PC-3 (cell line): Measurements from ENCODE around the gene ZNF878. TPM values are rescaled to one million over a fixed set of nuclear protein-coding genes. Genes with fewer than 3 reads are reported as not detected.
"Not testable (repeated sequence)": the region's sequence is repeated elsewhere in the genome, so short reads cannot be mapped to it uniquely, and the experiment has no call there.

Experiments
- ATAC-seq: fragments of 200-7000 bp; cut with Tn5 transposase; 2 replicates; pipeline ENCODE4 v1.9.1; 2020; ENCODE audit warnings: mild to moderate bottlenecking, moderate library complexity
- BruUV-seq: library from RNA; stranded (reverse); fragments of 400-500 nt; replicated peaks from 2 replicates; lab custom pipeline; 2021; lab: Mats Ljungman, UMichigan
- CTCF ChIA-PET: fragments of 300-600 bp; sonication (Branson Sonifier 250); formaldehyde crosslinking; loops from one replicate; lab custom pipeline; 2022; ENCODE audit warnings: antibody characterized with exemption; lab: Charles Lee
- POLR2A ChIA-PET: fragments of 300-600 bp; sonication (Branson Sonifier 250); formaldehyde crosslinking; loops from one replicate; lab custom pipeline; 2022; ENCODE audit warnings: antibody characterized with exemption; ENCODE audit not compliant: unreplicated experiment; lab: Charles Lee
- DNase-seq: peaks from one replicate; pipeline ENCODE4 v3.0.0-alpha.2; 2015
- H2AFZ ChIP-seq: fragments of 300-600 bp; sonication (generic); 2 replicates; pipeline ENCODE4 v1.6.0; 2016; ENCODE audit warnings: antibody characterized with exemption, low read length
- H3F3A ChIP-seq: fragments of 300-600 bp; sonication (generic); one replicate; pipeline ENCODE4 v1.6.0; 2017; ENCODE audit warnings: antibody characterized with exemption, low read length, control low read depth, mild to moderate bottlenecking; ENCODE audit not compliant: unreplicated experiment
- H3K27ac ChIP-seq: fragments of 300-600 bp; sonication (generic); 2 replicates; pipeline ENCODE4 v1.5.1; 2016; ENCODE audit warnings: mild to moderate bottlenecking, low read length
- H3K27me3 ChIP-seq: fragments of 300-600 bp; sonication (generic); 2 replicates; pipeline ENCODE4 v1.6.1; 2016; ENCODE audit warnings: low read length, mixed read lengths
- H3K36me3 ChIP-seq: fragments of 300-600 bp; sonication (generic); 2 replicates; pipeline ENCODE4 v1.6.1; 2016; ENCODE audit warnings: low read depth, mixed run types, low read length, mixed read lengths
- H3K4me1 ChIP-seq: fragments of 300-600 bp; sonication (generic); 2 replicates; pipeline ENCODE4 v1.5.1; 2016; ENCODE audit warnings: low read length; ENCODE audit not compliant: insufficient read depth
- H3K4me2 ChIP-seq: fragments of 300-600 bp; sonication (generic); 2 replicates; pipeline ENCODE4 v1.6.0; 2016; ENCODE audit warnings: low read length
- H3K4me3 ChIP-seq: fragments of 300-600 bp; sonication (generic); 2 replicates; pipeline ENCODE4 v1.5.1; 2016; ENCODE audit warnings: mild to moderate bottlenecking, low read length, mixed read lengths
- H3K79me2 ChIP-seq: fragments of 300-600 bp; sonication (generic); 2 replicates; pipeline ENCODE4 v1.6.1; 2017; ENCODE audit warnings: low read length, mixed read lengths
- H3K9ac ChIP-seq: fragments of 300-600 bp; sonication (generic); 2 replicates; pipeline ENCODE4 v1.6.0; 2016; ENCODE audit warnings: mild to moderate bottlenecking, low read length
- H3K9me2 ChIP-seq: fragments of 300-600 bp; sonication (generic); replicated peaks from 2 replicates; pipeline ENCODE4 v1.6.1; 2016; ENCODE audit warnings: mixed run types, low read length, mixed read lengths
- H3K9me3 ChIP-seq: fragments of 300-600 bp; sonication (generic); 2 replicates; pipeline ENCODE4 v1.6.1; 2016; ENCODE audit warnings: low read length, mixed read lengths
- H4K20me1 ChIP-seq: fragments of 300-600 bp; sonication (generic); 2 replicates; pipeline ENCODE4 v1.6.1; 2016; ENCODE audit warnings: low read length, mixed read lengths
- EZH2 ChIP-seq: fragments of 300-600 bp; sonication (generic); IDR thresholded peaks from one replicate; pipeline ENCODE4 v1.6.1; 2017; ENCODE audit warnings: antibody characterized with exemption, mild to moderate bottlenecking, low read length; ENCODE audit not compliant: unreplicated experiment
- EZH2phosphoT487 ChIP-seq: fragments of 300-600 bp; sonication (generic); IDR thresholded peaks from 2 replicates; pipeline ENCODE4 v1.6.1; 2018; ENCODE audit warnings: mild to moderate bottlenecking, antibody characterized with exemption, low read length, borderline replicate concordance
- intact Hi-C: fragments of 100-400 bp; cut with micrococcal nuclease; formaldehyde crosslinking; loops from 2 replicates; pipeline ENCODE4 v1.9.0; 2023
- total RNA-seq: library from RNA; depleted of rRNA; stranded (reverse); fragments of >200 nt; gene quantifications from 2 replicates; pipeline ENCODE4 v1.2.3, GENCODE V29; 2014
- TF ChIP-seq, protein P1 (sequence below): fragments of 300-600 bp; sonication (generic); conservative IDR thresholded peaks from 2 replicates; pipeline ENCODE4 v1.5.1; 2017; ENCODE audit warnings: antibody characterized with exemption, low read depth, mild to moderate bottlenecking, low read length

Gene ZNF878
- total RNA-seq, 1 experiment from 2014 or later = 1.9 TPM

DNA sequence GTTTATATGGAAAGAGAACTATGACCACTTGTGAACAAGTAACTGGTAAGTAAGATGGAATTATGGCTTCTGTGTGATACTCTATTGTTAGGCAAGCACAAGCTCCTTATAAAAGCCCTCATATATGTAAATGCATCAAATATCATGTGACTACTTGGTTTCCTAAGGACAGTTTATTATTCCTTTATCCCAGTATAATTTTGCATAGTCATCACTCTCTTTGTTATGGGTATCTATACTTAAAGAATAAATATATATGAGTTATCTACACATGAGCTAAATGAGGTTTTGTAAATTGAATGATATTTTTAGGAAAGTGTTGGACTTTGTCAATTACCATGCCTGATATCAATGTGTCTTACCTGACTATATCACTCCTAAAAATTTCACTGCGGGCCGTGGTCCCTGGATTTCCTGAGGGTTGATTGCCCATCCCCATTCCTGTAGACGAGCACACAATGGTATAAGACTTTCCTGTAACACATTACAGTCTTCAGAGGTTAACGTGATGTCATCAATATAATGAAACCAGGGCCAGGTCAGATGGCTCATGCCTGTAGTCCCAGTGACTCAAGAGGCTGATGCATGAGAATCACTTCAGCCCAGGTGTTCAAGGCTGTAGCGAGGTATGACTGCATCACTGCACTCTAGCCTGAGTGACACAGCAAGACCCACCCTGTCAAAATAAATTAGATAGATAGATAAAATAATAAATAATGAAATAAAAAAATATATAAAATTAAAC lies 32.5 kb upstream of the ZNF878 start:
- no TSS peak for BruUV-seq

DNA sequence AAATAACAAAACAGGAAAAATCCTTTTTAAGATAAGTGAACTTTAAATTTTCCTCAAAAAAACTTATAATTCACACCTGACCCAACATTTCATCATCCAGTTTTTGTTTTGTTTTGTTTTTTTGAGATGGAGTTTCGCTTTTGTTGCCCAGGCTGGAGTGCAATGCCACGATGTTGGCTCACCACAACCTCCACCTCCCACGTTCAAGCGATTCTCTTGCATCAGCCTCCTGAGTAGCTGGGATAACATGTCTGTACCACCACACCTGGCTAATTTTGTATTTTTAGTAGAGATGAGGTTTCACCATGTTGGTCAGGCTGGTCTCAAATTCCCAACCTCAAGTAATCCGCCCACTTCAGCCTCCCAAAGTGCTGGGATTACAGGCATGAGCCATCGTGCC lies 30.6 kb upstream of the ZNF878 start:
- DNase-seq, H2AFZ ChIP-seq, H3K79me2 ChIP-seq, BruUV-seq, H3K4me3 ChIP-seq, H3K27me3 ChIP-seq, H3K4me2 ChIP-seq, POLR2A ChIA-PET, intact Hi-C loops, H4K20me1 ChIP-seq, ATAC-seq, H3K9me2 ChIP-seq, H3F3A ChIP-seq, H3K4me1 ChIP-seq, H3K27ac ChIP-seq, CTCF ChIA-PET, H3K9ac ChIP-seq: not testable (repeated sequence)
- Histone ChIP-seq H3K9me3 (peaks cover 59% of the 10 kb centered on the region), H3K36me3 (peaks cover 25% of the 10 kb centered on the region)

More for the DNA sequence above, 32.5 kb upstream of the ZNF878 start:
- peaks cover 51% of the 10 kb centered on the region for H3K9me3 ChIP-seq
- TF ChIP-seq, protein P1, sequence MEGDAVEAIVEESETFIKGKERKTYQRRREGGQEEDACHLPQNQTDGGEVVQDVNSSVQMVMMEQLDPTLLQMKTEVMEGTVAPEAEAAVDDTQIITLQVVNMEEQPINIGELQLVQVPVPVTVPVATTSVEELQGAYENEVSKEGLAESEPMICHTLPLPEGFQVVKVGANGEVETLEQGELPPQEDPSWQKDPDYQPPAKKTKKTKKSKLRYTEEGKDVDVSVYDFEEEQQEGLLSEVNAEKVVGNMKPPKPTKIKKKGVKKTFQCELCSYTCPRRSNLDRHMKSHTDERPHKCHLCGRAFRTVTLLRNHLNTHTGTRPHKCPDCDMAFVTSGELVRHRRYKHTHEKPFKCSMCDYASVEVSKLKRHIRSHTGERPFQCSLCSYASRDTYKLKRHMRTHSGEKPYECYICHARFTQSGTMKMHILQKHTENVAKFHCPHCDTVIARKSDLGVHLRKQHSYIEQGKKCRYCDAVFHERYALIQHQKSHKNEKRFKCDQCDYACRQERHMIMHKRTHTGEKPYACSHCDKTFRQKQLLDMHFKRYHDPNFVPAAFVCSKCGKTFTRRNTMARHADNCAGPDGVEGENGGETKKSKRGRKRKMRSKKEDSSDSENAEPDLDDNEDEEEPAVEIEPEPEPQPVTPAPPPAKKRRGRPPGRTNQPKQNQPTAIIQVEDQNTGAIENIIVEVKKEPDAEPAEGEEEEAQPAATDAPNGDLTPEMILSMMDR = no peak
- TF ChIP-seq EZH2phosphoT487 (no peak), EZH2 (no peak)
- POLR2A ChIA-PET = no interaction called here
- ATAC-seq (no peak), DNase-seq (no peak)
- H3F3A ChIP-seq = no peaks in the 10 kb centered on the region
- CTCF ChIA-PET = interaction anchor here (0.7 kb wide), 1 partner anchor 25 kb away, joined by 4 read pairs; no protein-coding TSS in a partner anchor
- H3K4me1 ChIP-seq = no peaks in the 10 kb centered on the region
- no peaks in the 10 kb centered on the region for H3K79me2 ChIP-seq
- no peak overlapping the region for H3K4me2 ChIP-seq
- peaks cover 16% of the 10 kb centered on the region; the same call in 1 of the 2 replicates for H3K36me3 ChIP-seq
- no peak overlapping the region for H3K27ac ChIP-seq
- intact Hi-C loops = no loop called here
- H3K4me3 ChIP-seq = no peak overlapping the region
- no peaks in the 10 kb centered on the region for H3K27me3 ChIP-seq
- H2AFZ ChIP-seq = no peak overlapping the region
- H3K9me2 ChIP-seq = no peaks in the 10 kb centered on the region
- no peaks in the 10 kb centered on the region for H4K20me1 ChIP-seq
- H3K9ac ChIP-seq = no peak overlapping the region

DNA sequence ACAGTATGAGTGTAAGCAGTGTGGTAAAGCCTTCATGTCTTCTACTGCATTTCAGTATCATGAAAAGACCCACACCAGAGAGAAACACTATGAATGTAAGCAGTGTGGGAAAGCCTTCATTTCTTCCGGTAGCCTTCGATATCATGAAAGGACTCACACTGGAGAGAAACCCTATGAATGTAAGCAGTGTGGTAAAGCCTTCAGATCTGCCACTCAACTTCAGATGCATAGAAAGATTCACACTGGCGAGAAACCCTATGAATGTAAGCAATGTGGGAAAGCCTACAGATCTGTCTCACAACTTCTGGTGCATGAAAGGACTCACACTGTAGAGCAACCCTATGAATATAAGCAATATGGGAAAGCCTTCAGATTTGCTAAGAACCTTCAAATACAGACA lies 24.6 kb upstream of the ZNF878 start:
- no peak for DNase-seq
- H3K9ac ChIP-seq = no peak overlapping the region
- H3K4me3 ChIP-seq = peak overlapping the region; percentile 24; the same call in 1 of the 2 replicates
- no TSS peak for BruUV-seq
- no peaks in the 10 kb centered on the region for H3K4me1 ChIP-seq
- CTCF ChIA-PET = no interaction called here
- H3K27ac ChIP-seq = no peak overlapping the region
- peaks cover 76% of the 10 kb centered on the region for H3K9me3 ChIP-seq
- H3K27me3 ChIP-seq = no peaks in the 10 kb centered on the region
- no peaks in the 10 kb centered on the region for H3K79me2 ChIP-seq
- H2AFZ ChIP-seq = no peak overlapping the region
- TF ChIP-seq, protein P1 = no peak
- TF ChIP-seq EZH2phosphoT487 (no peak), EZH2 (no peak)
- ATAC-seq = no peak
- no peak overlapping the region for H3K4me2 ChIP-seq
- H3K9me2 ChIP-seq = no peaks in the 10 kb centered on the region
- POLR2A ChIA-PET = no interaction called here
- no peaks in the 10 kb centered on the region for H3F3A ChIP-seq
- peaks cover 65% of the 10 kb centered on the region for H3K36me3 ChIP-seq
- no peaks in the 10 kb centered on the region for H4K20me1 ChIP-seq
- intact Hi-C loops = no loop called here

DNA sequence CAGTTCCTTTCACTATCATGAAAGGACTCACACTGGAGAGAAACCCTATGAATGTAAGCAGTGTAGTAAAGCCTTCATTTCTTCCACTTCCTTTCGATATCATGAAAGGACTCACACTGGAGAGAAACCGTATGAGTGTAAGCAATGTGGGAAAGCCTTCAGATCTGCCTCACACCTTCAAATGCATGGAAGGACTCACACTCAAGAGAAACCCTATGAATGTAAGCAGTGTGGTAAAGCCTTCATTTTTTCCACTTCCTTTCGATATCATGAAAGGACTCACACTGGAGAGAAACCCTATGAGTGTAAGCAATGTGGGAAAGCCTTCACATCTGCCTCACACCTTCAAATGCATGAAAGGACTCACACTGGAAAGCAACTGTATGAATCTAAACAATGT lies 23.6 kb upstream of the ZNF878 start:
- H3K4me2 ChIP-seq, ATAC-seq, CTCF ChIA-PET, intact Hi-C loops, DNase-seq, H3K4me1 ChIP-seq, H3K9ac ChIP-seq, H3K27ac ChIP-seq, BruUV-seq, H3K9me2 ChIP-seq, H3K79me2 ChIP-seq, POLR2A ChIA-PET, H2AFZ ChIP-seq, H3F3A ChIP-seq, H3K27me3 ChIP-seq, H4K20me1 ChIP-seq: not testable (repeated sequence)
- H3K36me3 ChIP-seq = peaks cover 68% of the 10 kb centered on the region
- H3K4me3 ChIP-seq = peak overlapping the region; percentile 24; the same call in 1 of the 2 replicates
- peaks cover 78% of the 10 kb centered on the region for H3K9me3 ChIP-seq
